GM12865 (cell line): Measurements from ENCODE around the gene BCAP31.
"Not testable (repeated sequence)": the region's sequence is repeated elsewhere in the genome, so short reads cannot be mapped to it uniquely, and the experiment has no call there.

Experiments
- DNase-seq: peaks from one replicate; pipeline ENCODE4 v3.0.0; 2010; ENCODE audit warnings: low read depth
- H3K4me3 ChIP-seq: 2 replicates; pipeline ENCODE4 v1.5.1; 2011; ENCODE audit warnings: mild to moderate bottlenecking, low read depth, low read length, control low read depth
- CTCF ChIP-seq: IDR thresholded peaks from 2 replicates; pipeline ENCODE4 v1.5.1; 2011; ENCODE audit warnings: low read length, control low read depth, low read depth, inconsistent platforms; ENCODE audit not compliant: insufficient read depth; ENCODE audit errors: missing control alignments

Gene BCAP31

GRCh38 chrX:153697924-153698865 is 26.0 kb downstream of the BCAP31 start:
- no peak for DNase-seq
- TF ChIP-seq CTCF: no peak

GRCh38 chrX:153696986-153697722 is 27.0 kb downstream of the BCAP31 start:
- not testable (repeated sequence) for DNase-seq, H3K4me3 ChIP-seq

More at GRCh38 chrX:153697924-153698865, 26.0 kb downstream of the BCAP31 start:
- no peak overlapping the region for H3K4me3 ChIP-seq

- DNase-seq, H3K4me3 ChIP-seq: not testable (repeated sequence)
These were observed 27.6 kb downstream of the BCAP31 start for GRCh38 chrX:153696538-153696937.

- no peak overlapping the region for H3K4me3 ChIP-seq
- DNase-seq: no peak
- no peak for TF ChIP-seq CTCF
These were observed 28.1 kb downstream of the BCAP31 start for GRCh38 chrX:153696100-153696499.

- H3K4me3 ChIP-seq: no peak overlapping the region
- no peak for DNase-seq
- TF ChIP-seq CTCF: no peak
These were observed 29.4 kb downstream of the BCAP31 start for GRCh38 chrX:153694687-153695270.

- DNase-seq, H3K4me3 ChIP-seq: not testable (repeated sequence)
These were observed 29.9 kb downstream of the BCAP31 start for GRCh38 chrX:153694256-153694655.

- no peak overlapping the region for H3K4me3 ChIP-seq
- no peak for DNase-seq
- no peak for TF ChIP-seq CTCF
These were observed 30.7 kb downstream of the BCAP31 start for GRCh38 chrX:153693216-153694086.
